ENCODE data around the gene WARS2.

DNA sequence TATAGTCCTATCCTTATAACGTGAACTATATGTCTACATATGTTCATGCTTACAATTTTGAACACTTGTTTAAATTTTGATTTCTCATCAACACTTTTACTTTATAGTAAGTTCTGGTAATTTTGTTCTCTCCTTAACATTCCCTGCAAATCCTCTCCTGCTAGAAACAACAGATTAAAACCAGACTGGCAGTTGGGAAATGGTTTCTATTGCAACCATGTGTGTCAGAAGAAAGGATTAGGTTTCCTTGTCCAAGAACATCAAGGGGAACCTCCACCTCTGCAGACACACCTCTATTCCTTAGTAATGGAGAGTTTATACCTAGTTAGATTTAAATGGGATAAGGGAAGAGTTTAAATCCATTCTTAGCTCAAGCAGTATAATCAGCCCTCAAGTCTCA, 3.3 kb upstream of the WARS2 start:
- no peak for TF ChIP-seq CTCF (conservative IDR thresholded peaks at IDR 0.05; ENCODE audit: low read length)
- TF ChIP-seq EZH2phosphoT487 (IDR thresholded peaks at IDR 0.05; ENCODE audit: borderline replicate concordance, low read depth, low read length) = no peak
